A172 (cell line): ENCODE measurements around the gene RPGR. TPM values are rescaled to one million over a fixed set of nuclear protein-coding genes. Genes with fewer than 3 reads are reported as not detected.

Experiments used
- DNase-seq: peaks from one replicate; pipeline ENCODE4 v3.0.0-alpha.2; 2015; ENCODE audit warnings: low spot score
- total RNA-seq: library from RNA; depleted of rRNA; stranded (reverse); fragments of >200 nt; shearing (Covaris generic); gene quantifications from 2 replicates; pipeline ENCODE4 v1.2.3, GENCODE V29; 2014

The RPGR gene
- total RNA-seq, 1 experiment from 2014 or later = 5.3 TPM

GRCh38 chrX:38327775-38328081, 419 bp upstream of the RPGR start:
- no peak for DNase-seq

- DNase-seq = no peak
Observed at GRCh38 chrX:38326086-38326485, 1.2 kb downstream of the RPGR start.

GRCh38 chrX:38320819-38321218, 6.5 kb downstream of the RPGR start:
- DNase-seq = no peak

- DNase-seq = no peak
Observed at GRCh38 chrX:38318606-38319005, 8.7 kb downstream of the RPGR start.

GRCh38 chrX:38318196-38318595, 9.1 kb downstream of the RPGR start:
- DNase-seq = no peak

- no peak for DNase-seq
Observed at GRCh38 chrX:38315186-38315585, 12.1 kb downstream of the RPGR start.

- DNase-seq = peak; percentile 9
Observed at GRCh38 chrX:38313190-38313589, 14.1 kb downstream of the RPGR start.

GRCh38 chrX:38312436-38312835, 14.9 kb downstream of the RPGR start:
- peak; percentile 87 for DNase-seq

GRCh38 chrX:38311743-38312142, 15.6 kb downstream of the RPGR start:
- DNase-seq = peak; percentile 2

GRCh38 chrX:38305971-38306370, 21.3 kb downstream of the RPGR start:
- no peak for DNase-seq

GRCh38 chrX:38304010-38304409, 23.3 kb downstream of the RPGR start:
- DNase-seq = peak; percentile 6

GRCh38 chrX:38293741-38294140, 33.6 kb downstream of the RPGR start:
- DNase-seq = no peak

- no peak for DNase-seq
Observed at GRCh38 chrX:38287674-38288073, 39.6 kb downstream of the RPGR start.

- DNase-seq = no peak
Observed at GRCh38 chrX:38285649-38286048, 41.7 kb downstream of the RPGR start.

- no peak for DNase-seq
Observed at GRCh38 chrX:38282049-38282448, 45.3 kb downstream of the RPGR start.

GRCh38 chrX:38279188-38279587, 48.1 kb downstream of the RPGR start:
- DNase-seq = no peak

GRCh38 chrX:38278682-38279081, 48.6 kb downstream of the RPGR start:
- no peak for DNase-seq

GRCh38 chrX:38277802-38278201, 49.5 kb downstream of the RPGR start:
- DNase-seq = no peak

- no peak for DNase-seq
Observed at GRCh38 chrX:38277136-38277535, 50.2 kb downstream of the RPGR start.

GRCh38 chrX:38276089-38276488, 51.2 kb downstream of the RPGR start:
- no peak for DNase-seq

- DNase-seq = peak; percentile 73
Observed at GRCh38 chrX:38275615-38276014, 51.7 kb downstream of the RPGR start.

- no peak for DNase-seq
Observed at GRCh38 chrX:38273453-38273852, 53.9 kb downstream of the RPGR start.

GRCh38 chrX:38271154-38271716, 56.1 kb downstream of the RPGR start:
- DNase-seq = no peak

GRCh38 chrX:38268011-38268410, 59.3 kb downstream of the RPGR start:
- DNase-seq = no peak
